Endodermal cell (in vitro differentiated cells): ENCODE measurements around the gene PRKAG2. TPM values are rescaled to one million over a fixed set of nuclear protein-coding genes. Genes with fewer than 3 reads are reported as not detected.

Experiments used
- DNase-seq: peaks from one replicate; pipeline ENCODE4 v3.0.0-alpha.2; 2017
- H3K27ac ChIP-seq: 2 replicates; pipeline ENCODE4 v1.5.1; 2013; ENCODE audit warnings: mild to moderate bottlenecking, low read depth, low read length, moderate library complexity
- H3K27me3 ChIP-seq: 2 replicates; pipeline ENCODE4 v1.6.1; 2013; ENCODE audit warnings: mild to moderate bottlenecking, low read length, moderate library complexity; ENCODE audit not compliant: insufficient read depth, control insufficient read depth, poor library complexity, severe bottlenecking
- H3K36me3 ChIP-seq: 2 replicates; pipeline ENCODE4 v1.7.0; 2013; ENCODE audit warnings: mild to moderate bottlenecking, low read length, moderate library complexity; ENCODE audit not compliant: control insufficient read depth, insufficient read depth
- H3K4me1 ChIP-seq: one replicate; pipeline ENCODE4 v1.7.0; 2013; ENCODE audit warnings: low read length; ENCODE audit not compliant: control insufficient read depth, insufficient read depth
- H3K4me3 ChIP-seq: 2 replicates; pipeline ENCODE4 v1.5.1; 2013; ENCODE audit warnings: mild to moderate bottlenecking, low read length, moderate library complexity
- H3K9ac ChIP-seq: 2 replicates; pipeline ENCODE4 v1.6.1; 2013; ENCODE audit warnings: mild to moderate bottlenecking, low read length, moderate library complexity; ENCODE audit not compliant: poor library complexity, severe bottlenecking; ENCODE audit errors: extremely low read depth
- H3K9me3 ChIP-seq: 2 replicates; pipeline ENCODE4 v1.6.1; 2013; ENCODE audit warnings: mild to moderate bottlenecking, low read length, moderate library complexity; ENCODE audit not compliant: control insufficient read depth
- H3K27ac Mint-ChIP-seq: 2 replicates; pipeline ENCODE4 v1.8.0; 2020; ENCODE audit warnings: mixed read lengths
- H3K27me3 Mint-ChIP-seq: 2 replicates; pipeline ENCODE4 v1.8.0; 2021; ENCODE audit warnings: mild to moderate bottlenecking, mixed read lengths; ENCODE audit not compliant: insufficient read depth
- H3K36me3 Mint-ChIP-seq: 2 replicates; pipeline ENCODE4 v1.8.0; 2020; ENCODE audit warnings: low read depth, mixed read lengths
- H3K4me1 Mint-ChIP-seq: 2 replicates; pipeline ENCODE4 v1.8.0; 2020; ENCODE audit warnings: mixed read lengths
- H3K4me3 Mint-ChIP-seq: 2 replicates; pipeline ENCODE4 v1.8.0; 2020; ENCODE audit warnings: mild to moderate bottlenecking, moderate library complexity, mixed read lengths
- H3K9me3 Mint-ChIP-seq: 2 replicates; pipeline ENCODE4 v1.8.0; 2020; ENCODE audit warnings: mild to moderate bottlenecking, mixed read lengths
- CTCF ChIP-seq: fragments of 200-600 bp; sonication (generic); conservative IDR thresholded peaks from 2 replicates; pipeline ENCODE4 v1.5.0; 2021; ENCODE audit warnings: antibody characterized with exemption, mild to moderate bottlenecking
- WGBS, 2 experiments: methylation state at CpG; one replicate each; pipeline versions ENCODE4 v1.1.5 to v1.1.7; 2013; ENCODE audit warnings: missing lambda C conversion rate in 2 of 2, mixed read lengths in 1 of 2; ENCODE audit not compliant: insufficient coverage in 1 of 2, insufficient read length in 1 of 2; 5-methylcytosine and 5-hydroxymethylcytosine counted together
- total RNA-seq, 2 donors: library from RNA; stranded (reverse); fragmentation: NEBNext Ultra II Directional in 1 of 2; extraction: Animal tissue kit (Norgen Biotek cat#: 25700) in 1 of 2; gene quantifications; 2 replicates in 1 of 2; 3 replicates in 1 of 2; pipeline ENCODE4 v1.2.1, GENCODE V29; 2021

Gene PRKAG2
- total RNA-seq, 2 donors from 2014 or later: 17.2 to 20.7 TPM

DNA sequence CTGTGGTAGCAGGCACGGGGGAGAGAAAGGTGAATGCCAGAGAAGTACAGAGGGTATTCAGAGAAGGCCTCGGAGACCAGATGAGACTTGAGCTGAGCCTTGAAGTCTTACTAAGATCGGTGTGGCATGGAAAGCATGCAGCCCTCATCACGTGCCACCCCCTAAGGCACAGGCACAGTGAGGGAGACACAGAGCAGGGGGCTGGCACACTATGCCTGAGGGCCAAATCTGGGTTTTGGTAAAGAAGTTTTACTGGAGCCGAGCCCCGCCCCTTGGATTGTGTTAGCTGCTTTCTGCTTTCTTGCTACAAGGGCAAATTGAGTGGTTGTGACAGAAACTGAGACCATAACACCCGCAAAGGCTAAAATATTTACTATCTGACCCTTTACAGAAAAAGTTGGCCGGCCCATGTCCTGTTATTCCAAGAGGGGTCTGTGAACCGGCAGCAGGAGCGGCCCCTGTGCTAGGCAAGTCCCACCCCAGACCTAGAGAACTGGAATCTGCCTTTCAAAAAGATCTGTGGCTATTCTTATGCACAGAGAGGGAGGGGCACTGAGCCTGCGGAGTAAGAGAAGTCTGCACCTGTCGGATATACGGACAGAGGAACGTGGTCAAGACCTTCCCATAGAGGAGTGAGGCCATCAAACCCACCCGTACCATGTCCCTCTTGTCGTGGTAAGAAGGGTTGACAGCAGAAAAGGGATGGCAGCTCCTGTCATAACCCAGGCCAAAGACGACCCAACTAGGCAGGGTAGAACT is 247.9 kb downstream of the PRKAG2 start:
- H3K4me3 Mint-ChIP-seq: no peak overlapping the region
- Histone ChIP-seq H3K9ac (no peak overlapping the region), H3K36me3 (no peaks in the 10 kb centered on the region), H3K27ac (no peak overlapping the region), H3K27me3 (peaks cover 12% of the 10 kb centered on the region), H3K4me1 (no peaks in the 10 kb centered on the region), H3K9me3 (peaks cover 7% of the 10 kb centered on the region), H3K4me3 (no peak overlapping the region)
- no peak overlapping the region for H3K27ac Mint-ChIP-seq
- H3K4me1 Mint-ChIP-seq: peaks cover 10% of the 10 kb centered on the region
- no peaks in the 10 kb centered on the region for H3K36me3 Mint-ChIP-seq
- H3K9me3 Mint-ChIP-seq: peaks cover 6% of the 10 kb centered on the region
- WGBS, 2 experiments: 50 to 58% methylated on average over 7 to 17 of the region's 17 CpGs
- peaks cover 33% of the 10 kb centered on the region for H3K27me3 Mint-ChIP-seq
- peak; percentile 57 for DNase-seq
- no peak for TF ChIP-seq CTCF

- H3K4me1 Mint-ChIP-seq: peaks cover 10% of the 10 kb centered on the region
- Histone ChIP-seq H3K9ac (no peak overlapping the region), H3K27me3 (peaks cover 12% of the 10 kb centered on the region), H3K36me3 (no peaks in the 10 kb centered on the region), H3K27ac (no peak overlapping the region), H3K4me1 (no peaks in the 10 kb centered on the region), H3K4me3 (no peak overlapping the region), H3K9me3 (no peaks in the 10 kb centered on the region)
- no peak overlapping the region for H3K27ac Mint-ChIP-seq
- no peak overlapping the region for H3K4me3 Mint-ChIP-seq
- TF ChIP-seq CTCF: peak; percentile 83
- H3K27me3 Mint-ChIP-seq: peaks cover 33% of the 10 kb centered on the region
- 78 to 80% methylated on average over 8 to 11 of the region's 11 CpGs for WGBS, 2 experiments
- DNase-seq: peak; percentile 83
- H3K9me3 Mint-ChIP-seq: no peaks in the 10 kb centered on the region
- no peaks in the 10 kb centered on the region for H3K36me3 Mint-ChIP-seq
Measured at GRCh38 chr7:151626422-151627115, 250.3 kb downstream of the PRKAG2 start.

DNA sequence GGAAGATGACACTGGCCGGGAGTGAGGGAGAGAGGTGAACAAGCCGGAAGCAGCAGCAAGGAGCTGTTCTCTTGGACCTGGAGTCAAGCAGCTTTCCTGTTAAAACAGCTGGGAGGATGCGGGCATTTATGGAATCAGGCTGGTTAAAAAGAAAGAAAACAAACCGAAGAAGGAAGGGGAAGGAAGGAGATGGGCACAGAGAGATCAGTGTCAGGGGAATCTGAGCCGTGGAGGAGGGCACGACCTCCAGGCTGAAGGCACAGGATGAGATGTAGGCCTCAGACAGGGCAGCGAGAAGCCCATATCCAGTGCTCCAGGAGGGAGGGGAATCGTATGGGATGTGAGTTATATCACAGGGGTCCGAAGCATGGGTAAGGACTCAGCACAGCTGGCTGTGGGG is 251.3 kb downstream of the PRKAG2 start:
- Mint-ChIP-seq H3K4me1 (peaks cover 10% of the 10 kb centered on the region), H3K4me3 (no peak overlapping the region), H3K9me3 (no peaks in the 10 kb centered on the region), H3K36me3 (peaks cover 3% of the 10 kb centered on the region), H3K27me3 (peaks cover 26% of the 10 kb centered on the region), H3K27ac (no peak overlapping the region)
- no peaks in the 10 kb centered on the region for H3K36me3 ChIP-seq
- no peak for TF ChIP-seq CTCF
- peaks cover 12% of the 10 kb centered on the region for H3K27me3 ChIP-seq
- H3K4me3 ChIP-seq: no peak overlapping the region
- H3K4me1 ChIP-seq: no peaks in the 10 kb centered on the region
- H3K9ac ChIP-seq: no peak overlapping the region
- H3K27ac ChIP-seq: no peak overlapping the region
- no peak for DNase-seq
- 89 to 92% methylated on average over 6 to 9 of the region's 9 CpGs for WGBS, 2 experiments
- H3K9me3 ChIP-seq: no peaks in the 10 kb centered on the region
